NCI-H748 (cell line): Measurements from ENCODE around the gene HNRNPA2B1.
A peak's percentile ranks its signal among the peaks of the same experiment; 100 is the strongest.
"Not testable (repeated sequence)": the region's sequence is repeated elsewhere in the genome, so short reads cannot be mapped to it uniquely, and the experiment has no call there.

Source experiments
- DNase-seq: peaks from one replicate; lab custom pipeline; 2025; ENCODE audit not compliant: unreplicated experiment; lab: John Stamatoyannopoulos, UW

Gene HNRNPA2B1

DNA sequence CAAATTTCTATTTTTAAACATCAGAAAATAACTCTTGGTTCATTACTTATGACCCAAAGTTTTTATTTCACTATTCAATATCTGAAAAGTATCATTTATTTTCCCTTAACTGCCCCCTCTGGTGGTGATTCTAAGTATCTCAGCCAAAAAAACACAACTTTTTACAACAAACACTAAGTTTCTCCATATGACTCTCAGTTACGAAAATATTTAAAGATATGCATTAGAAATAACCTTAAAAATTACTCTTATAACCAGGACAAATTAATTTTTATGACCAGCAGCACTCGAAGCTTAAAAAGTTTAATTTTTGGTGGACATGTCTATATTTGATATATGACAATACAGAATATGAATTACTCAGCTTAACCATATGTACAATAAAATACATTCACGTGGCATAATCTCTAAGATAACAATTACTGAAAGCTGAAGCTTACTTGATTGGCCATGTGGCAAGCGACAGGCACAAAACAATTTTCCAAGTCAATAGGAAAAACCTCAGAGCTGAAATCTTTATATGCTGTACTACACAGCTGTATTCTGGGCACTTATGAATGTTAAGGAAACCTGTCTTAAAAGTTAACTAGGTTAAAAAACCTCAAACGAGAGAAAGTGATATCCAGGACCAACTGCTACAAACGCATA, 2.3 kb downstream of the HNRNPA2B1 start:
- peak; percentile 17 for DNase-seq

DNA sequence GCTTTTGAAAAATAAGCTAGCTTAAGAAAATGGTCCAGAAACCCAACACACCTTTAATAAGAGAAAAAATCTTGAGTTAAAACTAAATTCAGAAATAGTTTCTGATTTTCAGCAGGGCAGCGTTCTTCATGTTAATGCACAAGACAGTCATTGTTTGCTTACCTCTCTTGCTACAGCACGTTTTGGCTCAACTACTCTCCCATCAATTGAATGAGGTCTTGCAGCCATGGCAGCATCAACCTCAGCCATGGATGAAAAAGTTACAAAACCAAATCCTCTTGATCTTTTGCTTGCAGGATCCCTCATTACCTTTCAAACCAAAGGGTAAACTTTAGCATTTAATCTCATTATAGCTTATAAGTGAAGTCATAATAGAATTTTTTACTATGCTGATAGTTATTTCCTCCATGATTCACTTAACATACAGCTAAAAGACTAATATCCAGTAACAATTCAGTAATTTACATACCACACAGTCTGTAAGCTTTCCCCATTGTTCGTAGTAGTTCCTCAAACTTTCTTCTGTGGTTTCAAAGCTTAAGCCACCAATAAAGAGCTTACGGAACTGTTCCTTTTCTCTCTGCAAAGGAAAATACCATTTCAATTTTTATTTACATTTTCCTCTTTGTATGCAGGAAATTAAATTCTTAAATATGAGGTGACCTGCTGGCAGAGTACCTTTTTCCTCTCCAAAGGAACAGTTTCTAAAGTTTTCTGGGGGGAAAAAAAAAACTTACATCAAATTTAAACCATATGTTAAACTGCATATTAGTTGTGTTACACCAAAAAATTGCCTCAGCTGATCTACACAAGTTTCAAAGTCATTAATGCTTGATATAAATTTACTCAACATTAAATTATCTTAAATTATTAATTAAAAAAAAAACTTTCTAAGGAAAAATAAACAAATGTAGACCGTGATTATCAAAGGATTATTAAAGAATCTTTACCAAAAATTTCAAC, 3.1 kb downstream of the HNRNPA2B1 start:
- no peak for DNase-seq

DNA sequence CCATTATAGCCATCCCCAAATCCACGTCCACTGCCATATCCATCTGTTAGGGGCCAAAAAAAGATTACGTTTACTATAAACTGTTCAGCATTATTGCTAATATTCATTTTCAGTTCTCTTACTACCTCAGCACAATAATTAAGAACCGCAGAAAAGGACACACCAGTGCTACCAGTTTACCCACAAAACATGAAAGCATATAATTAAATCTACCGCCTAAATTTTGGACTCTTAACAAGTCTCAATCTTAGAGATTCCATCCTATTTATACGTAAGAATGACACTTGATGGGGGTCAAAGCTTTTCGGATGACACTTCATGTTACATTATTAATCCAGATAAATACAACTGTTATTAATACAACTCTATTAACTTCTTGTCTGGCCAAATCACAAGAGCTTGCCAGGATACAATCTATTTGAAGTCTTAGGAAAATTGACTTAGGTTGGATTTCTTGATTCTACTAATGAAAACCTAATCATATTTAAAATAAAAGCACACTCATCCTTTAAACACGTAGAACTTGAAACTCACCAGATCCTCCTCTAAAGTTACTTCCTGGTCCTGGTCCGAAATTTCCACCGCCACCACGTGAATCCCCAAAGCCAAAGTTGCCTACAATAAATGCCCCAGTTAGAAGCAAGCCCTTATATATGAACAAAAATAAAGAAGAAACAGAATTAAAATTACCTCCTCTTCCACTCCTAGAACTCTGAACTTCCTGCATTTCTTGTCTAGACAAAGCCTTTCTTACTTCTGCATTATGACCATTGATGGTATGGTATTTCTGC, 4.5 kb downstream of the HNRNPA2B1 start:
- no peak for DNase-seq

DNA sequence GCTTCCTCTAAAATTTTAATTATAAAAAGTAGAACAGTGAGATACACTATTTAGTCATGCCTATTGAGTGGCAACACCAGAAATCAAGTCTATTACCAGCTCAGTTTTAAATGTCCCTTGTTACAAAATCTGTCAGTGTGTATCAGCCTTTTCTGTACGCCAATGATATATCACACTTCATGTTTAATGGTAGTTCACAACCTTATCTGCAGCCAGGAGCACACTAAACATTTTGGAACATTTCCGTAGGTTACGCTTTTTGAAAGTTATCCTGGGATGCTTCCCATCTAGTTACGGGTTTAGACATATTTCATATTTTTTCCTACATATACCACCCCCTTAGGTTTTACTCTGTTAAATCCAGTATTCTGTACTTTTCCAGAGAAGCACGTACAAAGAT, 5.4 kb downstream of the HNRNPA2B1 start:
- DNase-seq, result no peak

DNA sequence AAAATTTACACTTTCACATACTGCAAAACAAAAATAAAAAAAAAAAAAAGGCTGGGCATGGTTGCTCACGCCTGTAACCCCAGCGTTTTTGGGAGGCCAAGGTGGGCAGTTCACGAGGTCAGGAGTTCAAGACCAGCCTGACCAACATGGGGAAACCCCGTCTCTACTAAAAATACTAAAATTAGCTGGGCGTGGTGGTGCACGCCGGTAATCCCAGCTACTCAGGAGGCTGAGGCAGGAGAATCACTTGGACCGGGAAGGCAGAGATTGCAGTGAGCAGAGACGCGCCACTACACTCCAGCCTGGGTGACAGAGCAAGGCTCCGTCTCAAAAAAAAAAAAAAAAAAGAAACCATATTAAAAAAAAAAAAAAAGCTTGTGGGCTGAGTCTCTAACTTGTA, 5.8 kb downstream of the HNRNPA2B1 start:
- DNase-seq, result not testable (repeated sequence)

DNA sequence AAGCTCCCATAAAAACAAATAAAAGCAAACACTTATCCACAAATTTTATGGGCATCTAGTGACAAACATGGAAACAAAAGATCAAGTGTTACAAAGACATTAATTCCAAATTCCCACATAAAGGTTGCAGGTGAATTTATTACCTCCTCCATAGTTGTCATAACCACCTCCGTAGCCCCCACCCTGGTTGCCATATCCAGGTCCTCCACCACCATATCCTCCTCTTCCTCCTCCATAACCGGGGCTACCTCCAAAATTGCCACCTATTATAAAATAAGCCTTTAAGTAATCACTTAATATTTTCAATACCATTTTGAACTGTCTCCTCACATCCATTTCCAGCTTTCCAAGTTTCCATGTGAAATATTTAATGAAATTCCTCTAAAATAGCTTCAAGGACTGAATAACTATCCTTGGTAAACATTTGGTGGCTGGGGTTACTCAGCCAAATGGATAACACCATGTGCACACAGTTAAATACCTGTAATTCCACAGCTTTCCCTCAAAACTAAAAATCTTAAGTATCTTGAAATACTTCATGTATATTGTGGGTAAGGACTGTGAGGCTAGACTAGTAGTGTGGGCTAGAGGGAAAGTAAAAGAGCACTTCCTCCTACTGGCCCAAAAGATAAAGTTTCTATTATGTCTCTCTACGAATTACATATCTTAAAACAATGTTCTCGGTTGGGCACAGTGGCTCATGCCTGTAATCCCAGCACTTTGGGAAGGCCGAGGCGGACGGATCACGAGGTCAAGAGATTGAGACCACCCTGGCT, 6.9 kb downstream of the HNRNPA2B1 start:
- no peak for DNase-seq

DNA sequence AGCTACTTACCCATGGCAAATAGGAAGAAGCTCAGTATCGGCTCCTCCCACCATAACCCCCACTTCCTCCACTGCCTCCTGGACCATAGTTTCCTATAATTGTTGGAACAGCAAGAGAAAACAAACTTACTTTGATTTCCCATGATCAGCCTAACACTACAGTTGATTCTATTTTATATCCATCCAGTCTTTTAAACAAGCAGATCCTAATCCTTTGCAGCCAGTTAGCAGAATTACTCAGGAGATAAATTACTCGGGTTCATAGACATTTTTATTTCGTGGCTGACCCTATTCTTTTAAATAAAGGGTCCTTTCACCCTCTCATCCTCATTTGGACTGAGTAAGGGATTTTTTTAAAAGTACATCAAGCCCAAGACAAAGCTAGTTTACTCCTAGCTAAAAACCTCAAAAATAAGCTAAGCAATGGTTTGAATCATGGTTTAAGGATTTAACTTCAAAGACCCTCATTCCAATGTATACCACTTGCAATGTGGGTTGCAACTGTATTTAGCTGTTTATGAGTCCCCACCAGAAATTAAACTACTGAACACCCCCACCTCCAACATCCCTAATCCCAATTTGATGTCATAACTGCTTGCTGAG, 8.0 kb downstream of the HNRNPA2B1 start:
- DNase-seq, result no peak

DNA sequence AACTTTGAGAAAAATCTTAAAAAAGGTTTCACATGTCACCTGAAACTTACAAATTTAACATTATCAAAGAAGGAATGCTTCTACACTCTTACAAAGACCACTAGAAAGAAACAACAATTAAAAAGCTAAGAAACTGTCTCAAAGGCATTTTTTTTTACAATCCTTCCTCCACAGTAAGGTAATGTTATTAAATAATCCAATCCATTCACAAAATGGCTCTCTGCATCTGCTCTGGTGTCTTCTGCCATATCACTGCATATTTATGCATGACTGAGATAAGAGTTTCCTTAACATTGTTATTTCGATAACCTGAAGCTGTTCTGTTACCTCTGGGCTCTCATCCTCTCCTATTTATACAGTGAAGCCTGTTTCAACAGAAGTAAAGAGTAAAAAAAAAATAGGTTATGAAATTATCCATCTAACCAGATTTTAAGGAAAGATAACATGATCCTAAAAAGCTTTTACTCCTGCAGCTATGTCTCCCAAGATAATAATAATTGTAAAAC, 8.5 kb downstream of the HNRNPA2B1 start:
- no peak for DNase-seq

DNA sequence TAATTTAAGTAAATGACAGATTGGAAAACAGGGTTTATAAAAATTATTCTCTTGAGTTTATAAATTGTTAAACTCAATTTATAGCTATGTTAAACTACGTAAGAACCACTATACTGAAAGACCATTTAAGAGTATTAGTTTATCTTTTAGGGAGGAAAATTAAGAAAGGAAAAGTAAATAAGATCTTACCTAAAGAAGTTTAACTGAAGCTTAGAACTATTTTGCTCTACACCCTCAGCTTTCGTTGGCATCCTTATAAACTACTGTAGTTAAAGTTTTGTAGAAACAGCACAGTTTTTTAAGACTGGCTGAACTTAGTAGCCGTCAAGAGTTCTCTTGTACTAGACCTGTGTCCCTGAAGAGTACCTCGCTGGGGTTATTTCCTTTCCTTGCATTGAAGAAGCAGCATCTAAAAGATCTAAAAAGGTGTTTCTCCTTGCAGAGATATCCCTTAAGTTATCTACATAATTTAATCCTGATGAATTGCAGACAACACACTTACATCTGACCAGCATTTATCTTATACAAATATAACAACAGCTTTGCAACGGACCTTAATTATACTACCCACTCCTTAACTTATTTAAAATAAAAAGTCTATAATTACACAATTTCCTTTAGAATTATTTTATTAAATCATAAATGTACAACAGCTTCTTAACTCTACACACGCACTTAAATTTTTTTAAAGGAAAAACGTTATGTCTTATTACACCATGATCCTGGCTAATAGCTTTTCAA, 9.1 kb downstream of the HNRNPA2B1 start:
- no peak for DNase-seq

DNA sequence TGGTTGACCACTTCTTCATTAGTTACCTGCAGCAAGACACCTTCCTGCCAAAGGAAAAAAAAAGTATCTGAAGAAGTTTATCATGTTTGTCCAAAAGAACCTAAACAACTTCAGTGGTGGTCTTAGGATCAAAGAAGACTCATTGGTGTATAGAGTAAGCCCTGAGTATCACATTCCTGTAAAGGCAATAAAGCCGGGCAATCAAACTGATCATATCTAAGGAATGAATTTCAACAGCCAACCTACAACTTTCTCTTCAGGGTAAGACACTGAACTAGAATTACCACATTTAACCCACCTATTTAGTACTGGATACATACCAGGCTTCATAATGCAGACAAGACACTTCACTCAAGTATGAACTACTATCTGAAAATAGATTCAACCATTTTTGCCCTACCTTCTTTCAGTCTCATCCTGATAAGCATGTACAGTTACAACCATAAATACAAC, 10.1 kb downstream of the HNRNPA2B1 start:
- no peak for DNase-seq

DNA sequence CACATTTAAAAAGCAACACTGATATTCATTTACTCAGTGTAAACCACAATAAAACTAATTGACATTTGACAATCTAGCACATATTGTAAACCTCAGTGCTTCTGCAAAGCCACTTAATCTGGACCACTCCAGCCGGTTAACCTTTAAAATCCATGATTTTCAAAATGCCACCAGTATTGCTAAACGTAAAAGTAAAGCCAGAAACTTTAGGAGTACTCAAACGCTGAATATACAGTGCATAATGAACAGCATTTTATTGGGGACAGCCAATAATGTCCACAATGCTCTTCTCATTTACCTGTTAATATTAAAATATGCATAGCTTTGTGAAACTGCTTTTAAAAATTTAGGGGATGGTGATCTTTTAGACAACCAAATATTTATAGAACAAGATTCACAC, 10.8 kb downstream of the HNRNPA2B1 start:
- no peak for DNase-seq

DNA sequence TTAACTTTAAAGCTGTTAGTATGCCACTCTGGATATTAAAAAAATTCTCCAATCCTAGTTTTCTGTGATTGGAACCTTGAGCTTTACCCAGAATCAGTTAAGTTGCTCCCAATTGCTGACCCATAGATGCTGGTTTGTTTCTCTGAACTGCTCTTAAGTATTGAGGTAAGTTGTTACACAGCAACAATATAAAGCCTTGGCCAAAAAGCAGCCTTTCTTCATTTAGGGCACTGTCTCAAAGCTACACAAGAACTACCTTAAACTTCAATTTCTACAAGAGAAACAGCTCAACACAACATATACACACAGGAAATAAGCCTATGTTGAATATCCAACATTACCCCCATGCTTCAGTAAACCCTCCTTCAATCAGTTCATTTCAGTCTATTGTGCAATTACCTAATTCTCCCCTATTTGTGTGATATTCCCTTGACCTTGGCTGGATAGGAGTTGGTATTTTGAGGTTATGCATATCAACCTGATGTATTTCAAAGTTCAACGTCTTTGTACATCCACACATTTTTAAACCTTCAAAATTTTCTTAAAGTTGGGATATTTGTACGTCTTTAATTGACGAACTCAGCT, 11.5 kb downstream of the HNRNPA2B1 start:
- DNase-seq, result no peak

DNA sequence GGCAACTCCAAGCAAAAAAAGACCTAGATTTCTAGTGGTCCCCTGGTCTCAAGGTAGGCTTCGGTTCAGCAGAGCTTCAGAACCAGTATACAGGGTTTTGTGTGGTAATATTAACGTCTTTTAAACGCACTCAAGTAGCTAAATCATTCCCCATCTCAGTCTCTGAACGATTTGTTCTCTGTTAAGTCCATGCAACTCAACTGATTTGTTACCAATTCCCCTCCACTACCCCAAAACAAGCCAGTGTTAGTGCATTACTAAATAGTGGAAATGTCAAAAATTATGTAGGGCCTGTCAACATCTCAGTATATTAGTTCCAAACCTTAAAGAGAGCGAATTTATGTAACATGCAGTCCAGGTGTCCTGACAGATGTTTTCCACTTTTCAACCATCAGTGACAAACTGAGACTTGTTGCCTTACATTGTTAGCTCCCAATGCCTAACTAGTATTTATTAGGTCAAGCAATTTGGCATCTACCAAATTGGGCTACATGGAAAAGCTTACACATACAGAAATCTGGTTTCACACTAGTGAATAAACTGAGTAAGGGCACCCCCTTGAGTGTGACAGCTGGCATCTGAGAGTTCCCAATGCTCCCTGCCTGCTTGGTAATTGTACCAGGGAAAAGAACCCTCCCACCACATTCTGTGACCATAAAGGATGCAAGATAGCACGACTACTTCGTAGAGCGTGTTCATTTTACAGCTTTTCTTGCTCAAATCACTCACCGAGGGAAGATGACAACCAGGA, 12.2 kb downstream of the HNRNPA2B1 start:
- DNase-seq, result peak; percentile 40

DNA sequence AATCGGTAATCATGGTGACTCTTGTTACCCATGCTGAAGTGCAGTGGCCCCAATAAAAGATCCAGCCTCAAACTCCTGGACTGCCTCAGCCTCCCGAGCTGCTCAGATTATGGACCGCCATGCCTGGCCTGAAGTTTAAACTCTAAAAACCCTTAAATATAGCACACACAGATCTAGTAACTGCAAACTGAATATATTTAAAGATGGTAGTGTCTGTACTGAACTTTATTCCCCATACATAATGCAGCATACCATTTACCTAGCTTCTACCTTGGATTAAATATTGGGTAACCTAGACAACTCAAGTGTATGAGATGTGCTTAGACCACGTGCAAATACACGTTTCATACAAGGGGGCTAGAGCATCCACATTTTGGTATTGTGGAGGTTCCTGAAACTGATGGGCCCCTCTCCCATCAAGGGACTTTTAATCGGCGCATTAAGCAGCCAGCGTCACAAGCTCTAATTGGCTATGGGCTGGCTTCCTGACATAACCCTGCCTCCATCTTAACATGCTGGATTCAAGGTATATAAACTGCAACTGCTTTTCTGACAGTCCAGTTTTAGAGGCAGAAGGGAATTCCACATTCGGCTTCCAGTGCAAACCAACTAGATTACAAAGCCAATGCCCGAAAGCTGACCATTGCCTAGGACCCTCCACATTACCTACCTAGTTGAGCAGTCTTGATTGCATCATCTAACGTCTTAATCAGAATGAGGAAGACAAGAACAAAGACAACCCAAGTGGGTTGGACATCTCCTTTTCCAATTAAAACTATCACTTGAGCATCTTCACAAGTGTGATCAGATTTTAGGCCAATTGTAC, 13.0 kb downstream of the HNRNPA2B1 start:
- peak; percentile 69 for DNase-seq

DNA sequence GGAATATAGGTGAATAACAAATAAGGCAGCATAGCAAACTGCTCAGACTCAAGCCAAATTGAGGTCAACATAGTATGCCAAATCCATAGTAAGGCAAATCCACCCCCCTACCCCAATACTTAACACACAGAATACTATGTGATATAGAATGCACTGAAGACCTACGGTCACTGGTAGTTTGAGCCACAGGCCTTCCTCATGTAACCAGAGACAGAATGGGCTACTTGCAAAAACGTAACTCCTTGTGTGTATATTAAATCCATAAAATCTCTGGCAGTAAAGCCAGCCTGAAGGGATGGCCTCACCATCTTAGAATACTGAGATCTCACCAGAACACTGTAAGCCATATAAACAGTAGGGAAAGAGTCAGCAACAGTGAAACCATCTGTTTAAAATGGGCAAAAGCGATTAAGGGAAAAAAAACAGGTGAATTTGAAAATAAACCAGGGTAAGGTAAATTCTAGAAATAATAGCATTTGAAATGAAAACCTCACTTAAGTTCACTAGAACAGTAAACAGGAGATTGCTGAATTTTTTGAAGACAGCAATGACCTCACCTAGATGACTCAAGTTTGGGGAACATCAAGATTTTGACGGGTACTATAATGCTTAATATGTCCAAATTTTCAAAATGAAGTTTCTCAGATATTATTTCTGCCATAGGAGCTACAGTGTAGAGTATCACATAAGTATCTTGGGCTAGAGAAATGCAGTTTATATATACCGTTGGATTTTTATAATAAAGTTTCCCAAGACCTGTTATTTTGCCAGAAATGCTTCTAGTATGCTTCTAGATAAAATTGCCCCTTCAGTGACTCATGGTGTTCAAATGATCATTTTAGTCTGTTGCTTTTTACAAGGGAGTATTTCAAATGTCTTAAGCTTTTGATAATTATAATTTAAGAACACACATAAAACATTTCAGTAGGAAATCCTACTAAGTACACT, 13.9 kb downstream of the HNRNPA2B1 start:
- DNase-seq, result no peak

DNA sequence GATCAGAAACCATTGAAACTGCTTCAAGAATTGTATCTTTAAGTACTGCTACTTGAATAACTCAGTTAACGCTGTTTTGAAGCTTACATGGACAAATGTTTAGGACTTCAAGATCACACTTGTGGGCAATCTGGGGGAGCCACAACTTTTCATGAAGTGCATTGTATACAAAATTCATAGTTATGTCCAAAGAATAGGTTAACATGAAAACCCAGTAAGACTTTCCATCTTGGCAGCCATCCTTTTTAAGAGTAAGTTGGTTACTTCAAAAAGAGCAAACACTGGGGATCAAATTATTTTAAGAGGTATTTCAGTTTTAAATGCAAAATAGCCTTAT, 14.7 kb downstream of the HNRNPA2B1 start:
- no peak for DNase-seq
